Common myeloid progenitor, CD34-positive (primary cell): ENCODE results near the gene MEPE. TPM values are rescaled to one million over a fixed set of nuclear protein-coding genes. Genes with fewer than 3 reads are reported as not detected.

Experiments used
- CTCF ChIA-PET: fragments of 350-600 bp; sonication (Branson Sonifier 250); formaldehyde crosslinking; loops from one replicate; lab custom pipeline; 2021; ENCODE audit warnings: antibody characterized with exemption; lab: Charles Lee
- POLR2A ChIA-PET: fragments of 350-600 bp; sonication (Branson Sonifier 250); formaldehyde crosslinking; loops from one replicate; lab custom pipeline; 2021; ENCODE audit warnings: antibody characterized with exemption; lab: Charles Lee
- DNase-seq, 3 donors: peaks; one replicate each; pipeline versions ENCODE4 v3.0.0 to v3.0.0-alpha.2; 2013
- H3K27ac ChIP-seq, 2 experiments: 1 replicate in 1 of 2; 2 replicates in 1 of 2; pipeline ENCODE4 v1.7.0; 2013; ENCODE audit warnings: inconsistent platforms in 2 of 2, low read length in 2 of 2, mild to moderate bottlenecking in 2 of 2, low read depth in 1 of 2, moderate library complexity in 1 of 2; ENCODE audit not compliant: severe bottlenecking in 2 of 2, insufficient read depth in 1 of 2, poor library complexity in 1 of 2
- H3K27me3 ChIP-seq, 5 experiments: replicated peaks in 2 of 5; 1 replicate in 3 of 5; 2 replicates in 2 of 5; pipeline versions ENCODE4 v1.6.1 to v1.7.0; 2013; ENCODE audit warnings: low read length in 4 of 5, mild to moderate bottlenecking in 2 of 5, moderate library complexity in 2 of 5, inconsistent platforms in 1 of 5; ENCODE audit not compliant: insufficient read depth in 5 of 5, control insufficient read depth in 4 of 5
- H3K36me3 ChIP-seq, 4 experiments: 1 replicate in 2 of 4; 2 replicates in 2 of 4; pipeline versions ENCODE4 v1.6.1 to v1.7.0; 2013; ENCODE audit warnings: low read length in 3 of 4, control low read depth in 1 of 4, mild to moderate bottlenecking in 1 of 4; ENCODE audit not compliant: control insufficient read depth in 4 of 4, insufficient read depth in 4 of 4
- H3K4me1 ChIP-seq, 4 experiments: 1 replicate in 3 of 4; 2 replicates in 1 of 4; pipeline versions ENCODE4 v1.6.1 to v1.7.1; 2013; ENCODE audit warnings: low read length in 3 of 4, mild to moderate bottlenecking in 3 of 4, control low read depth in 1 of 4, inconsistent platforms in 1 of 4, moderate library complexity in 1 of 4; ENCODE audit not compliant: control insufficient read depth in 4 of 4, insufficient read depth in 4 of 4; ENCODE audit errors: control extremely low read depth in 1 of 4
- H3K4me3 ChIP-seq, 7 experiments: 1 replicate in 4 of 7; 2 replicates in 3 of 7; pipeline versions ENCODE4 v1.5.1 to v1.7.0; 2013; ENCODE audit warnings: mild to moderate bottlenecking in 7 of 7, low read length in 6 of 7, moderate library complexity in 6 of 7, inconsistent platforms in 2 of 7, low read depth in 2 of 7, control low read depth in 1 of 7; ENCODE audit not compliant: insufficient read depth in 4 of 7, control insufficient read depth in 1 of 7; ENCODE audit errors: extremely low read depth in 1 of 7
- H3K9me3 ChIP-seq, 5 experiments: 1 replicate in 4 of 5; 2 replicates in 1 of 5; pipeline versions ENCODE4 v1.6.1 to v1.7.1; 2013; ENCODE audit warnings: low read length in 4 of 5, mild to moderate bottlenecking in 2 of 5, inconsistent platforms in 1 of 5, low read depth in 1 of 5, moderate library complexity in 1 of 5; ENCODE audit not compliant: control insufficient read depth in 4 of 5, insufficient read depth in 2 of 5; ENCODE audit errors: control extremely low read depth in 1 of 5
- WGBS: methylation state at CpG from one replicate; pipeline ENCODE4 v1.1.5; 2013; ENCODE audit not compliant: insufficient coverage; 5-methylcytosine and 5-hydroxymethylcytosine counted together
- polyA plus RNA-seq: library from polyadenylated mRNA; unstranded; fragments of 120-200 nt; gene quantifications from one replicate; pipeline ENCODE4 v1.2.1, GENCODE V29; 2013

Gene MEPE, protein sequence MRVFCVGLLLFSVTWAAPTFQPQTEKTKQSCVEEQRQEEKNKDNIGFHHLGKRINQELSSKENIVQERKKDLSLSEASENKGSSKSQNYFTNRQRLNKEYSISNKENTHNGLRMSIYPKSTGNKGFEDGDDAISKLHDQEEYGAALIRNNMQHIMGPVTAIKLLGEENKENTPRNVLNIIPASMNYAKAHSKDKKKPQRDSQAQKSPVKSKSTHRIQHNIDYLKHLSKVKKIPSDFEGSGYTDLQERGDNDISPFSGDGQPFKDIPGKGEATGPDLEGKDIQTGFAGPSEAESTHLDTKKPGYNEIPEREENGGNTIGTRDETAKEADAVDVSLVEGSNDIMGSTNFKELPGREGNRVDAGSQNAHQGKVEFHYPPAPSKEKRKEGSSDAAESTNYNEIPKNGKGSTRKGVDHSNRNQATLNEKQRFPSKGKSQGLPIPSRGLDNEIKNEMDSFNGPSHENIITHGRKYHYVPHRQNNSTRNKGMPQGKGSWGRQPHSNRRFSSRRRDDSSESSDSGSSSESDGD
- not detected for polyA plus RNA-seq

DNA sequence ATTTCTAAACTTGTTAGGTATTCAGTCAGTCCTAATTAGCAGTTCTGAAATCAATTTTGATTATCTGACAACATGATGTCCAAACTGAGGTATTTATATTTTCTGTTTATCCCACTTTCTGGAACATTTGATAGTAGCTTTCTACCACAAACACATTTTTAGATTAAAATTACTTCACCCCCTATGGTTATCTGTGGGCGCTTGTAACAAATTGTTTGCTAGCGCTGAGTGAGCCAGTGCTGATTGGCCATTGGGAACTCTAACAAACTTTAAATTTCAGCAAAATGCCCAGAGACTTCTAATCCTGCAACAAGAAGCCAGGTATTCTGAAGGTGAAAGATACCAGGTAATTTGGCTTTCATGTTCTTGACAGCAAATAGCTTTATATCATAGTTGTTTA lies at the start of gene MEPE:
Gene MEPE (plus strand): TSS at position 301 of the 400 bp plus-strand sequence. CDS start 1,746 bp downstream, outside the sequence.
- 100% methylated on average over 2 of the region's 2 CpGs for WGBS

DNA sequence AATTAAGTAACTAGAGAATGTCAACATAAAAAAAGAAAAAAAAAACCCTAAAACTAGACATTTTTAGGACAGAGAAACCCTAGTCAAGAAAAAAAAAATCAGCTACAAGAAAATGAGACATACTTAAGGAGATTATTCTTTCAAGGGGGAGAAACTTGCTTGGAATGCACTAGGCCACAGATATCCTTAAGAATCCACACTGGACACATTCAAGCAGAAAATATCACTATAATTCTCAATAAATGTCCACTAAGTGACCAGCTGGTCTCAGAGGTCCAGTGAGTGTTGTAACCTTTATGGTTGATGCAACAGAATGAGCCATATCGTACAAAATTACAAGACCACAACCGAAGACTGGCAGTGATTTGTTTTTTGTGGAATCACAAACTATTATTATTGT lies 49.0 kb upstream of the MEPE start:
- CTCF ChIA-PET: no interaction called here
- H3K4me3 ChIP-seq: no peak overlapping the region
- POLR2A ChIA-PET: no interaction called here
- no peak for DNase-seq
- WGBS: no CpG with 5 or more reads among the region's 2 CpGs
- no peaks in the 10 kb centered on the region for H3K27me3 ChIP-seq
- no peaks in the 10 kb centered on the region for H3K4me1 ChIP-seq
- no peak overlapping the region for H3K27ac ChIP-seq
- no peaks in the 10 kb centered on the region for H3K36me3 ChIP-seq
- no peaks in the 10 kb centered on the region for H3K9me3 ChIP-seq

More for the DNA sequence above, at the start of gene MEPE:
- ChIA-PET CTCF (interaction anchor here (0.9 to 1.2 kb wide), 2 partner anchors 155 to 225 kb away, joined by 3 to 5 read pairs; no protein-coding TSS in a partner anchor), POLR2A (no interaction called here)
- H3K36me3 ChIP-seq: no peaks in the 10 kb centered on the region
- no peak within 1 kb of the TSS for H3K27ac ChIP-seq
- H3K4me3 ChIP-seq: no peak within 1 kb of the TSS
- H3K27me3 ChIP-seq: no peaks in the 10 kb centered on the region
- DNase-seq: no peak
- H3K4me1 ChIP-seq: no peaks in the 10 kb centered on the region
- H3K9me3 ChIP-seq: no peaks in the 10 kb centered on the region

DNA sequence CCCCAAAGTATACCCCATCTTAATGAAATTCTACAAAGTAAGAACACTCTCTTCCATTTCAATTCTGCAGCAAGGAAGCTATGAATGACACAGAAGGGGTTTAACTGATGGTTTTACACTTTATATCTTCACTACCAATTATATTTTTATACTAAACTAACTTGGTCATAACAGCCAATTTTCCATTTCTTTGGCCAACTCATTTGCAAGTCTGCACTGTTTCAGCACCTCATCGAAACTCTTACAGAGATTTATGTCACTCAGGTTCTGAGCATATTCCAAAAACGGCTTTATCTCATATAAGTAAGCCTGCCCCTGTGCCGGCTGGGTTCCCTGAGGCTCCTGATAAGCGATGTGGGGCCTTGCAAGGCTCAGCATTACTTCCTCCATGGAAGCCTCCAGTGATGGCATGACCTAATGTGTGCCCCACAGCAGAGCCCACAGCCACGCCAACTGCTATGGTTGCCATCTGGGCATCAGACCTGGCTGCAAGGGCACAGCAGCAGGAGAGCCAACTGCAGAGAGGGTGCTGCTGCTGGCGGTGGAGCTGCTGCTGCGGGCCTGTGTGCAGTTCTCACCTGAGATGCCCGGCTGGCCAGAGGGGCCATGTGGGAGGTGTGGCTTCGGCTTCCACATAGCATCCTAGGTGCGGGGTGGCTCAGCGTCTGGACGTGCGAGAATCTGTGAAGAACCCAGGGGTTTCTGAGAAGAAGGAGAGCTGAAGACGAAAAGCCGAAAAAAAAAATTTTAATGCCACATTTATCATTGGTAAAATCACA lies 46.8 kb upstream of the MEPE start:
- DNase-seq: peak in 2 of 3 donors; percentile 4 to 36

DNA sequence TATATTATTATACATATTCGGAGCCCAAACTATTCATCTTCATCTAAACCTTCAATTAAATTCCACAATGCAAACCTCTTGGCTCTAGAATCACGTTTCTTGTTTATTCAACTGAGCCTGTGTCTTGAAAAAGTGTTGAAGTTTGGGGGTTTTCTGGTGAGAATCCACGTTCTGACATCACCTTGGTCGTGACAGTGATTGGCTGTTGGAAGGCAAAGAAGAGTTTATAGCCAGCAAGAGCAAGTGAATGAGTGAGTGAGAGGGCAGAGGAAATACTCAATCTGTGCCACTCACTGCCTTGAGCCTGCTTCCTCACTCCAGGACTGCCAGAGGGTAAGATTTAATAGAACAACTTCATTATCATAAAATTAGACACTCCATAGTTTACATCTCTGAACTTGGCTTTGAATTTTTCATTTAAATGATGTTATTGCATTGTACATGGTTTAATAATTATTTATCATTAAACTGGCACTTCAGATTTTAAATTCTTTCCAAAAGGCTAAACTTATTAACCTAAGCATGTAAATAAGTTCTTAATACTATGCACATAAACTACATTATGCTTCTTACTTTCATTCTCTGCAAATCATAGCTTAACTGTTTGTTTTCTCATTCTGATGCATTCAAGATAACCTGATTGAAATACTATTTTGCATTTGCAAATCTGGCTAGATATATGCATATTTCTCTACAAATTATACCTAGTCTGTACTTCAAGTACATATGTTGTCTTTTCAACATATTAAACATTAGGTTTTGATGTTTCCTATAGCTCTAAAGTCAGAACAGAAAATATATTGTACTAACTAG lies 33.3 kb upstream of the MEPE start, which contains the start of gene IBSP:
Gene IBSP (plus strand): TSS at position 254 of the 813 bp plus-strand sequence. CDS start 2,808 bp downstream, outside the sequence.
- CTCF ChIA-PET: no interaction called here
- Histone ChIP-seq H3K9me3 (no peaks in the 10 kb centered on the region), H3K36me3 (no peaks in the 10 kb centered on the region), H3K4me3 (no peak within 1 kb of the TSS), H3K27ac (no peak within 1 kb of the TSS), H3K27me3 (no peaks in the 10 kb centered on the region), H3K4me1 (no peaks in the 10 kb centered on the region)
- WGBS: no CpG with 5 or more reads among the region's 4 CpGs
- POLR2A ChIA-PET: no interaction called here
- DNase-seq: no peak

More for the DNA sequence above, 46.8 kb upstream of the MEPE start:
- Histone ChIP-seq H3K4me1 (no peaks in the 10 kb centered on the region), H3K36me3 (no peaks in the 10 kb centered on the region), H3K9me3 (no peaks in the 10 kb centered on the region), H3K27me3 (no peaks in the 10 kb centered on the region), H3K4me3 (no peak overlapping the region), H3K27ac (no peak overlapping the region)
- ChIA-PET POLR2A (no interaction called here), CTCF (no interaction called here)
- 86% methylated on average over 13 of the region's 15 CpGs for WGBS

DNA sequence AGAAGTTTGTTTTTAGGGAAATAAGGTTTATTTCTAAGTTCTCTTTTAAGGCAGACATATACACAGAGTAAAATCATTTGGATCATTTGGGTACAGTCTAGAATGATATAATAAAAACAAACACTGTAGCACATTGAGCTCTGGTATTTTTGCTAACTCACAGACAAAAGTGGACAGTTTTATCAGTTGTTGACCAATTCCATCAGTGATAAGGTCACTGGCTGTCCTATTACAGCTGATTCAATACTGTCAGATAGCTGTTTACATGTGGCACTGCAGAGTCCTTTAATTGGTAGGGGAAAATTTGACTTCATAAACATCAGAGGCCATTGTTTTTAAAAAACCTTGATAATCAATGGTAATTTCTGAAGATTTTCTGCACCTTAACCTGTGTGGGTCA lies 29.9 kb upstream of the MEPE start:
- Histone ChIP-seq H3K4me3 (no peak overlapping the region), H3K27me3 (no peaks in the 10 kb centered on the region), H3K27ac (no peak overlapping the region), H3K9me3 (no peaks in the 10 kb centered on the region), H3K4me1 (no peaks in the 10 kb centered on the region), H3K36me3 (no peaks in the 10 kb centered on the region)
- ChIA-PET CTCF (no interaction called here), POLR2A (no interaction called here)
- DNase-seq: no peak

DNA sequence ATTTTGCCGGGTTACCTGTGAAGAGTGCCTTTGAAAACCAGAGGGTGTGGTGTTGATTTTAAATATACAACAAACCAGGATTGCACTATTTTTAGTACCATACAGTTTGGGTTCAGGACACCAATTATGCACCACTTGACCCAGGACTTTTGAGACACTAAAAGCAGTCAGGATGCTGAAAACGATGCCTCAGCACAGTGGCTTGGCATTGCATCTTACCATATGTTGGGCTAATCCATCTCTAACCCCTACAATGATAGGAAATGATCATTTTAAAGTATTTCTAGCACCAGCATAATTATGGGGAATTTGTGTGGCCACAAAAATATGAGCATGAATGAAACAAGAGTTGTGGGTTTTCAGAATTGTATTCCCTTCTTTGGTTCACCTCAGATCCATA lies 29.3 kb upstream of the MEPE start:
- Histone ChIP-seq H3K9me3 (no peaks in the 10 kb centered on the region), H3K4me3 (no peak overlapping the region), H3K36me3 (no peaks in the 10 kb centered on the region), H3K27ac (no peak overlapping the region), H3K27me3 (no peaks in the 10 kb centered on the region), H3K4me1 (no peaks in the 10 kb centered on the region)
- ChIA-PET CTCF (no interaction called here), POLR2A (no interaction called here)
- 83% methylated on average over 1 of the region's 2 CpGs for WGBS
- no peak for DNase-seq
